GM19467 (cell line): ENCODE results near the gene RLN3.

ENCODE experiments used
- ATAC-seq: cut with Tn5 transposase; IDR thresholded peaks from one replicate; pipeline ENCODE4 v1.9.1; 2021; ENCODE audit warnings: mild to moderate bottlenecking, moderate library complexity; ENCODE audit not compliant: unreplicated experiment

Gene RLN3

GRCh38 chr19:13993590-13994300 lies 34.2 kb upstream of the RLN3 start:
- ATAC-seq = no peak

GRCh38 chr19:13995017-13995728 lies 32.8 kb upstream of the RLN3 start:
- no peak for ATAC-seq

GRCh38 chr19:13995878-13996765 lies 31.8 kb upstream of the RLN3 start:
- ATAC-seq = no peak

- ATAC-seq = no peak
Observed at GRCh38 chr19:13996928-13997630, 30.9 kb upstream of the RLN3 start.

- no peak for ATAC-seq
Observed at GRCh38 chr19:13997631-13997962, 30.4 kb upstream of the RLN3 start.

- no peak for ATAC-seq
Observed at GRCh38 chr19:13998426-13998825, 29.5 kb upstream of the RLN3 start.

GRCh38 chr19:13999085-13999484 lies 28.9 kb upstream of the RLN3 start:
- no peak for ATAC-seq

- ATAC-seq = no peak
Observed at GRCh38 chr19:14000691-14001375, 27.1 kb upstream of the RLN3 start.

GRCh38 chr19:14002571-14003250 lies 25.2 kb upstream of the RLN3 start:
- no peak for ATAC-seq

- ATAC-seq = no peak
Observed at GRCh38 chr19:14003251-14004055, 24.5 kb upstream of the RLN3 start.

- ATAC-seq = no peak
Observed at GRCh38 chr19:14004619-14005348, 23.2 kb upstream of the RLN3 start.

- peak; percentile 28 for ATAC-seq
Observed at GRCh38 chr19:14005349-14006084, 22.4 kb upstream of the RLN3 start.

- ATAC-seq = peak; percentile 65
Observed at GRCh38 chr19:14006085-14006765, 21.7 kb upstream of the RLN3 start, which contains the start of gene RFX1. TSS of gene RFX1 (minus strand) at chr19:14006320. CDS start at chr19:13993843, 12,477 bp downstream.

- peak; percentile 20 for ATAC-seq
Observed at GRCh38 chr19:14006766-14007562, 21.0 kb upstream of the RLN3 start.

GRCh38 chr19:14012378-14012915 lies 15.5 kb upstream of the RLN3 start:
- no peak for ATAC-seq

GRCh38 chr19:14015524-14016035 lies 12.4 kb upstream of the RLN3 start:
- peak; percentile 82 for ATAC-seq
